Large intestine (tissue), 12 donors: ENCODE data around the gene SLC24A2. TPM values are rescaled to one million over a fixed set of nuclear protein-coding genes. Genes with fewer than 3 reads are reported as not detected.
"Not testable (repeated sequence)": the region's sequence is repeated elsewhere in the genome, so short reads cannot be mapped to it uniquely, and the experiment has no call there.

Experiments used
- DNase-seq, 2 donors: peaks; one replicate each; pipeline versions ENCODE4 v3.0.0 to v3.0.0-alpha.2; 2013
- H3K27ac ChIP-seq: one replicate; pipeline ENCODE4 v1.5.1; 2013; ENCODE audit warnings: low read length
- H3K27me3 ChIP-seq: 2 replicates; pipeline ENCODE4 v1.6.1; 2013; ENCODE audit warnings: low read length; ENCODE audit not compliant: control insufficient read depth, insufficient read depth
- H3K36me3 ChIP-seq: 2 replicates; pipeline ENCODE4 v1.6.1; 2013; ENCODE audit warnings: low read length; ENCODE audit not compliant: control insufficient read depth, insufficient read depth
- H3K4me1 ChIP-seq: one replicate; pipeline ENCODE4 v1.6.1; 2013; ENCODE audit warnings: low read length; ENCODE audit not compliant: control insufficient read depth, insufficient read depth
- H3K4me3 ChIP-seq: one replicate; pipeline ENCODE4 v1.5.1; 2013; ENCODE audit warnings: low read length
- H3K9me3 ChIP-seq: one replicate; pipeline ENCODE4 v1.6.1; 2013; ENCODE audit warnings: mild to moderate bottlenecking, low read depth, low read length, moderate library complexity; ENCODE audit not compliant: control insufficient read depth
- WGBS: methylation state at CpG from one replicate; pipeline ENCODE4 v1.1.5; 2013; ENCODE audit warnings: low lambda C conversion rate; ENCODE audit not compliant: insufficient coverage; 5-methylcytosine and 5-hydroxymethylcytosine counted together
- long read RNA-seq, 11 donors: transcript quantifications; one replicate each; lab custom pipeline, GENCODE V29; 2026
- polyA plus RNA-seq: library from polyadenylated mRNA; unstranded; fragments of 120-200 nt; gene quantifications from one replicate; pipeline ENCODE4 v1.2.1, GENCODE V29; 2013

The SLC24A2 gene
- 0.03 TPM for polyA plus RNA-seq
- long read RNA-seq, donor 1: 0 reads
- long read RNA-seq, donor 2: 0 reads
- long read RNA-seq, donor 3: 0 reads
- long read RNA-seq, donor 4: 0 reads
- long read RNA-seq, donor 5: 0 reads
- long read RNA-seq, donor 6: 0 reads
- long read RNA-seq, donor 7: 0 reads
- long read RNA-seq, donor 8: 0 reads
- long read RNA-seq, donor 9: 0 reads
- long read RNA-seq, donor 10: 0 reads
- long read RNA-seq, donor 11: 0 reads

DNA sequence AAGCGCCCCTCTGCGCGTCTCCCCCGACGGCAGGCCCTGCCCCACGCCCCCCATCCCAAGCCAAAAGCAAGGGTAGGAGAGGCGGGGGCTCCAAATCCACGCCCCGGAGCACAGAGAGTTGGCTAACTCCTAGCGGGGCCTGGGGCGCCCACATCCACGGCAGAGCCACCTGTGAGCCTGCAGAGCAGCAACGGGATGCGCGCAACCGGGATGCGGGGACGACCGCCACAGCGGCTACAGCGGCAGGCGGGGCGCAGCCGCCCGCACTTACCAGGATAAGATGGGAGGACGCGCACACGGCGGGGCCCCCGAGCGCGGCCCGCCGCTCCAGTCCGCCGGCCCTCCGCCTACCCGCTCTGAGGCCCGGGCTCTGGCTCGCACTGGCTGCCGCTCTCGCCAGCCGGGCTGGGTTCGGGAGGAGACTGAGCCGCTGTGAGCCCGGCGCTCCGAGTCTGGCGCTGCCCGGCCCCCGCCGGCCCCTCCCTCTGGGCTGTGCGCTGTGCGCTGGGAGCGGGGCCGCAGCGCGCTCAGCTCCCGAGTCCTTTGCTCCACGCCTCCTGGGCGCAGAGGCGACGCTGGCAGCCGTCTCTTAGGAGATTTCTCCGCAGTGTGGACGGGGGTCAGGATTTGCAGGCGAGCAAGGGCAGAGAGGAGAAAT, at the start of gene SLC24A2:
Gene SLC24A2 (minus strand): TSS at position 424 of the 658 bp plus-strand sequence.
- H3K27me3 ChIP-seq: peaks cover 33% of the 10 kb centered on the region
- no peak within 1 kb of the TSS for H3K27ac ChIP-seq
- no CpG with 5 or more reads among the region's 67 CpGs for WGBS
- H3K36me3 ChIP-seq: no peaks in the 10 kb centered on the region
- no peaks in the 10 kb centered on the region for H3K4me1 ChIP-seq
- DNase-seq: no peak
- H3K4me3 ChIP-seq: no peak within 1 kb of the TSS
- no peaks in the 10 kb centered on the region for H3K9me3 ChIP-seq

DNA sequence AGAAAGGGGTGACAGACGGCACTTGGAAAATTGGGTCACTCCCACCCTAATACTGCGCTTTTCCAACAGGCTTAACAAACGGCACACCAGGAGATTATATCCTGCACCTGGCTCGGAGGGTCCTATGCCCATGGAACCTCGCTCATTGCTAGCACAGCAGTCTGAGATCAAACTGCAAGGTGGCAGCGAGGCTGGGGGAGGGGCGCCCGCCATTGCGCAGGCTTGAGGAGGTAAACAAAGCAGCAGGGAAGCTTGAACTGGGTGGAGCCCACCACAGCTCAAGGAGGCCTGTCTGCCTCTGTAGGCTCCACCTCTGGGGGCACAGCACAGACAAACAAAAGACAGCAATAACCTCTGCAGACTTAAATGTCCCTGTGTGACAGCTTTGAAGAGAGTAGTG, 44.5 kb upstream of the SLC24A2 start:
- not testable (repeated sequence) for H3K36me3 ChIP-seq, H3K27me3 ChIP-seq, H3K27ac ChIP-seq, H3K9me3 ChIP-seq, DNase-seq, H3K4me3 ChIP-seq, H3K4me1 ChIP-seq
- no CpG with 5 or more reads among the region's 9 CpGs for WGBS

DNA sequence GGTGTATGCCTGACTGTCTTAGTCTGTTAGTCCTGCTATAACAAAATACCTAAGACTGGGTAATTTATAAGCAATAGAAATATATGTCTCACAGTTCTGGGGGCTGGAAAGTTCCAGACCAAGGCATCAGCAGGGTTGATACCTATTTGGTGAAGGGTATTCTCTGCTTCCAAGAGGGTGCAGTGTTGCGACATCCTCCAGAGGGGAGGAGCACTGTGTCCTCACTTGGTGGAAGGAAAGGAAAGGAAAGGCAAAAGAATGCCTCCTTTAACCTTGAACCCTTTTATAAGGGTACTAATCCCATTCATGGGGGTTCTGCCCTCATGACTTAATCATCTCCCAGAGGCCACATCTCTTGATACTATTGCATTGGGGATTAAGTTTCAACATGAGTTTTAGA, 42.0 kb upstream of the SLC24A2 start:
- Histone ChIP-seq H3K27me3 (no peaks in the 10 kb centered on the region), H3K9me3 (no peaks in the 10 kb centered on the region), H3K27ac (no peak overlapping the region), H3K36me3 (no peaks in the 10 kb centered on the region), H3K4me1 (no peaks in the 10 kb centered on the region), H3K4me3 (no peak overlapping the region)
- DNase-seq: no peak
- no CpG with 5 or more reads among the region's 1 CpG for WGBS

DNA sequence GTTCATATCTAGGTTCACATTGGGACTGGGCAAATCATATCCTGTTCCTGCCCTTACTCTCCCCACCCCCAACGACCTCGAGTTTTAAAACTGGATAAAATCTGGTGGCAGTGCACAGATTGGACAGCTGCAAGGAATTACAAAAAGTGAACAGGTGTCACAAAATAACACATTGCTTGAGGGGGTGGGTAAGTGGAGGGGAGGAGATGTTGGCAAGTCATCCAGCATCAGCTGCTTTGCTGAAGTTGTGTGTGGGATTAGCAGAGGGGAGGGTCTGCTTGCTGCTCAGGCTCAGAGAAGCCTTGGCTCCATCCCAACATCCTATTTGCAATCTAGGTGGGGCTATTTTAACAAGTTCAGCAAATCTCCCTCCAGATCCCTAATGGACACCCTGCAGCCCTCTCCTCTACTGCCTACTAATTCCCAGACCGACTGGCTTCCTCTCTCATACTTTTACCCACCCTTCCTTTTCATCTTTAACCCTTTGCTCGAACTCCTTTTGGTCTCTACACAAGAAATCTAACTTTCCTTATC, 39.8 kb upstream of the SLC24A2 start:
- no peaks in the 10 kb centered on the region for H3K4me1 ChIP-seq
- no peaks in the 10 kb centered on the region for H3K9me3 ChIP-seq
- H3K4me3 ChIP-seq: no peak overlapping the region
- no peaks in the 10 kb centered on the region for H3K36me3 ChIP-seq
- no peak overlapping the region for H3K27ac ChIP-seq
- 50% methylated on average over 2 of the region's 4 CpGs for WGBS
- no peaks in the 10 kb centered on the region for H3K27me3 ChIP-seq
- no peak for DNase-seq

DNA sequence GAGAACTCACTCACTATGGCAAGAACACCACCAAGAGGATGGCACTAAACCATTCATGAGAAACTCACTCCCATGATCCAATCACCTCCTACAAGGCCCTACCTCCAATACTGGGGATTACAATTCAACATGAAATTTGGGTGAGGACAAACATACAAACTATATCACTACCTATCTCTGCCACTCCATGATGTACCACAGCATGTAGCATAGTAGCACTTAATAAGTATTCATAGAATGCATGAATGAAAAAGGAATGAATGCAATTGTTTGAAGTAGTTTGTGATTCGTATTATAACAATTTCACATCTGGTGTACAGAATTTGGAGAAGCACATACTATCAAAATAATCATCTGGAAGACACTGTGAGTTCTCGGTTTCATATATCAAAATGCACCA, 27.9 kb upstream of the SLC24A2 start:
- Histone ChIP-seq H3K27me3 (no peaks in the 10 kb centered on the region), H3K27ac (no peak overlapping the region), H3K9me3 (no peaks in the 10 kb centered on the region), H3K36me3 (no peaks in the 10 kb centered on the region), H3K4me3 (no peak overlapping the region), H3K4me1 (no peaks in the 10 kb centered on the region)
- DNase-seq: no peak
- WGBS: no CpG with 5 or more reads among the region's 2 CpGs

DNA sequence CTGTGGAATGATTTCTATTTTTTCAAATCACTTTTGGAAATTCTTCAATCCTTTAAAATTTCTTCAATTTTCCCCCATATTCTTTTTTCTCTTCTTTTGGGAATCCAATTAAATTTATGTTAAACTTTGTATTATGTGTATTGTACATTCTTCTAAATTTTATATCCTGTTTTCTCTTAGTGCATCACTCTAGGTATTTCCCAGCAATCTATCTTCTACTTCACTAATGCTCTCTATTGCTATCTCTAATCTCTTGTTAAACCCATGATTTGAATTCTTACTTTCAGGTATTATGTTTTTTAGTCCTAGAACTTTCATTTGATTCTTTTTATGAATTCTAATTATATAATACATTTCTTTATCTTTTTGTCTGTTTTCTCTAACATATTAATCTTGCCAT, 23.4 kb upstream of the SLC24A2 start:
- H3K27ac ChIP-seq: no peak overlapping the region
- H3K4me1 ChIP-seq: no peaks in the 10 kb centered on the region
- no peak for DNase-seq
- no peaks in the 10 kb centered on the region for H3K36me3 ChIP-seq
- H3K9me3 ChIP-seq: no peaks in the 10 kb centered on the region
- H3K4me3 ChIP-seq: no peak overlapping the region
- no peaks in the 10 kb centered on the region for H3K27me3 ChIP-seq

DNA sequence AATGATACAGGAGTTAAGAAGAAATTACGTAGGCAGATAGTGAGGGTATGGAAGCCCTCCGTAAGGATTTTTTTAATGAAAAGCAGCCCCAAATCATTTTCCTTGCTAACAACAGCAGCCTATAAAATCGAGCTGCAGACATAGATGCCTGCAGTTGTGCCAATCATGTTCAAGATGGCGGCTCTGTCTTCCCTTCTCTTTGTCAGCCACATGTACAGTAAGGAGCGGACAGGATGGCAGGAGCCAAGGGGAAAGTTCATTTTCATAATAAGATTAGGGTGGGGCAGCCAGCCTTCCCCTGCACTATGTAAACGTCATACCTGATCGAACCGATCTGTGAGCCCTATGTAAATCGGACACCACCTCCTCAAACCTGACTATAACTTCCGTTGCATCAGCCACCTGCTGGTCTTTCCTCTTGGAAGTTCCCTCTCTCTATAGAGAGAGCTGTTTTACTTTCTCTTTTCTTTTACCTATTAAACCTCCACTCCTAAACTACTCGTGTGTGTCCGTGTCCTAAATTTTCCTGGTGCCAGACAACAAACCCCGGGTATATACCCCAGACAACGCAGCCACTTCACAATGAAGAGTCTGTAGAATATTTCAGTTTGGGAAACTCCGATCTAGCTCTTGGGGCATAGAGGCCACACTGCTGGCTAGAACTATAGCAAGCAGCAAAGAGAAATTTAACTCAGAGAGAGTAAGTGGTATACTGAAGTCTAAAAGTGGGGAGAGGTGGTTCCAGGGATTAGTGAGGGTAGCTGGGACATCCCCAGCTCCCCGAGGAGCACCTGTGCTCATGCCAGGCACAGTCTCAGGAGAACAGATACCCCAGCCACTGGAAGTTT, 20.8 kb upstream of the SLC24A2 start:
- H3K27ac ChIP-seq: no peak overlapping the region
- WGBS: 90% methylated on average over 2 of the region's 16 CpGs
- no peaks in the 10 kb centered on the region for H3K4me1 ChIP-seq
- H3K36me3 ChIP-seq: no peaks in the 10 kb centered on the region
- no peak for DNase-seq
- H3K27me3 ChIP-seq: no peaks in the 10 kb centered on the region
- no peaks in the 10 kb centered on the region for H3K9me3 ChIP-seq
- no peak overlapping the region for H3K4me3 ChIP-seq

GRCh38 chr9:19807182-19807892, 18.5 kb upstream of the SLC24A2 start:
- H3K4me1 ChIP-seq: no peaks in the 10 kb centered on the region
- H3K9me3 ChIP-seq: no peaks in the 10 kb centered on the region
- DNase-seq: no peak
- no peaks in the 10 kb centered on the region for H3K36me3 ChIP-seq
- H3K27ac ChIP-seq: no peak overlapping the region
- no peak overlapping the region for H3K4me3 ChIP-seq
- 70% methylated on average over 2 of the region's 4 CpGs for WGBS
- no peaks in the 10 kb centered on the region for H3K27me3 ChIP-seq

DNA sequence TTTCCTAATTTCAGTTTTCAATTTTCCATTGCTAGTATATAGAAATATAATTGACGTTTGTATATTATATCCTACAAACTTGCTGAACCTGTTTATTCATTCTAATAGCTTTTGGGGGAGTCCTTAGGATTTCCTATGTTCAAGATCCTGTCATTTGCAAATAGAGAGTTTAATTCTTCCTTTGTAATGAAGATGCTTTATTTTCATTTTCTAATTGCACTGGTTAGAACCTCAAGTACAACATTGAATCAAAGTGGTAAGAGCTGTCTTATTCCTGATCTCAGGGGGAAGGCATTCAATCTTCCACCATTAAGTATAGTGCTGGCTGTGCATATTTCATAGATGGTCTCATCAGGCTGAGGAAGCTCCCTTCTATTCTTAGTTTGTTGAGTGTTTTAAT, 15.6 kb upstream of the SLC24A2 start:
- Histone ChIP-seq H3K27me3 (no peaks in the 10 kb centered on the region), H3K4me1 (no peaks in the 10 kb centered on the region), H3K36me3 (no peaks in the 10 kb centered on the region), H3K4me3 (no peak overlapping the region), H3K9me3 (no peaks in the 10 kb centered on the region), H3K27ac (no peak overlapping the region)
- no peak for DNase-seq
- WGBS: 29% methylated on average over 1 of the region's 1 CpG

DNA sequence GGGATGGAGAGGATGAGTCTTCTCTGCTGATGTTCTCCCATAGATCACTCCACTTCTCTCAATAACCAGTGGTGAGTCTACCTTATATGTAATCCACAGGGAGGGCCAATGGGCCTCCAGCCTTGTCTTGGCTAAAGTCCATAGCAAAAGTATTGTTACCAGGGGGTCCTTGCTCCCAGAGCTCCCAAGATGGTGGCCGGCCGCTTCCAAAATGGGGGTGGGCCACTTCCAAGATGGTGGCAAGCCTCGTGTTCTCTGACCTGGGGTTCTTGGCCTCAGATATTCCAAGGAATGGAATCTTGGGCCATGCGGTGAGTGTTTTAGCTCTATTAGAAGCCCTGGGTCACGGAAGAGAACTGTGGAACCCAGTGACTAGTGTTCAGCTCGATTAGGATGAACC, 12.0 kb upstream of the SLC24A2 start:
- DNase-seq: no peak
- H3K27ac ChIP-seq: no peak overlapping the region
- H3K4me1 ChIP-seq: no peaks in the 10 kb centered on the region
- no peaks in the 10 kb centered on the region for H3K36me3 ChIP-seq
- no peaks in the 10 kb centered on the region for H3K9me3 ChIP-seq
- WGBS: no CpG with 5 or more reads among the region's 6 CpGs
- no peak overlapping the region for H3K4me3 ChIP-seq
- no peaks in the 10 kb centered on the region for H3K27me3 ChIP-seq
